GM23248 (cell line): ENCODE data around the gene KIF6. TPM values are rescaled to one million over a fixed set of nuclear protein-coding genes. Genes with fewer than 3 reads are reported as not detected.

Source experiments
- DNase-seq: peaks from one replicate; pipeline ENCODE4 v3.0.0-alpha.2; 2015
- H2AFZ ChIP-seq: fragments of 200-600 bp; sonication (generic); 2 replicates; pipeline ENCODE4 v1.6.1; 2016; ENCODE audit warnings: antibody characterized with exemption
- H3F3A ChIP-seq: fragments of 200-600 bp; sonication (generic); 2 replicates; pipeline ENCODE4 v1.6.1; 2016; ENCODE audit warnings: mild to moderate bottlenecking, antibody characterized with exemption, mixed run types; ENCODE audit not compliant: insufficient read depth
- H3K27ac ChIP-seq: fragments of 200-600 bp; sonication (generic); 2 replicates; pipeline ENCODE4 v1.5.1; 2016; ENCODE audit warnings: mild to moderate bottlenecking
- H3K27me3 ChIP-seq: fragments of 200-600 bp; sonication (generic); replicated peaks from 2 replicates; pipeline ENCODE4 v1.6.1; 2016; ENCODE audit warnings: mild to moderate bottlenecking; ENCODE audit not compliant: insufficient read depth
- H3K36me3 ChIP-seq: fragments of 200-600 bp; sonication (generic); 2 replicates; pipeline ENCODE4 v1.6.1; 2016; ENCODE audit warnings: low read depth, mild to moderate bottlenecking
- H3K4me1 ChIP-seq: fragments of 200-600 bp; sonication (generic); 2 replicates; pipeline ENCODE4 v1.6.1; 2016; ENCODE audit warnings: mild to moderate bottlenecking; ENCODE audit not compliant: insufficient read depth
- H3K4me2 ChIP-seq: fragments of 200-600 bp; sonication (generic); one replicate; pipeline ENCODE4 v1.6.1; 2016; ENCODE audit warnings: mild to moderate bottlenecking; ENCODE audit not compliant: unreplicated experiment
- H3K4me3 ChIP-seq: fragments of 200-600 bp; sonication (generic); 2 replicates; pipeline ENCODE4 v1.5.1; 2016; ENCODE audit warnings: mild to moderate bottlenecking
- H3K79me2 ChIP-seq: fragments of 200-600 bp; sonication (generic); 2 replicates; pipeline ENCODE4 v1.6.1; 2016; ENCODE audit warnings: mild to moderate bottlenecking; ENCODE audit not compliant: insufficient read depth
- H3K9ac ChIP-seq: fragments of 200-600 bp; sonication (generic); 2 replicates; pipeline ENCODE4 v1.6.1; 2016; ENCODE audit warnings: mild to moderate bottlenecking
- H3K9me2 ChIP-seq: fragments of 200-600 bp; sonication (generic); 2 replicates; pipeline ENCODE4 v1.6.1; 2016; ENCODE audit warnings: mixed run types, mild to moderate bottlenecking, moderate library complexity; ENCODE audit not compliant: insufficient read depth
- H3K9me3 ChIP-seq: fragments of 200-600 bp; sonication (generic); one replicate; pipeline ENCODE4 v1.6.1; 2017; ENCODE audit warnings: low read depth
- H4K20me1 ChIP-seq: fragments of 200-600 bp; sonication (generic); 2 replicates; pipeline ENCODE4 v1.6.0; 2016; ENCODE audit not compliant: insufficient read depth
- EZH2 ChIP-seq: fragments of 200-600 bp; sonication (generic); IDR thresholded peaks from 2 replicates; pipeline ENCODE4 v1.6.1; 2018; ENCODE audit warnings: antibody characterized with exemption, mild to moderate bottlenecking; ENCODE audit not compliant: insufficient read depth, poor library complexity, severe bottlenecking
- EZH2phosphoT487 ChIP-seq: fragments of 200-600 bp; sonication (generic); IDR thresholded peaks from 2 replicates; pipeline ENCODE4 v1.6.1; 2018; ENCODE audit warnings: antibody characterized with exemption, moderate library complexity, mild to moderate bottlenecking, low read depth; ENCODE audit not compliant: insufficient read depth
- WGBS, 2 experiments: methylation state at CpG; one replicate each; pipeline ENCODE4 v1.1.6; 2015 to 2017; ENCODE audit warnings: low lambda C conversion rate in 2 of 2, low coverage in 1 of 2; ENCODE audit errors: missing lambda C conversion rate in 2 of 2; 5-methylcytosine and 5-hydroxymethylcytosine counted together
- in situ Hi-C: fragments of 300-500 bp; cut with MboI; formaldehyde crosslinking; loops from 2 replicates; pipeline ENCODE4 v1.15.0; 2020
- polyA plus RNA-seq: library from polyadenylated mRNA; unstranded; fragments of >200 nt; fragmentation: Nextera tagmentation; extraction: Ambion mirVana; gene quantifications from 2 replicates; pipeline ENCODE4 v1.2.1, GENCODE V29; 2016
- total RNA-seq: library from RNA; depleted of rRNA; stranded (reverse); fragments of >200 nt; shearing (Covaris generic); gene quantifications from 2 replicates; pipeline ENCODE4 v1.2.3, GENCODE V29; 2014

The KIF6 gene
- total and polyA plus RNA-seq, 2 experiments from 2014 or later = 0.22 to 0.91 TPM

DNA sequence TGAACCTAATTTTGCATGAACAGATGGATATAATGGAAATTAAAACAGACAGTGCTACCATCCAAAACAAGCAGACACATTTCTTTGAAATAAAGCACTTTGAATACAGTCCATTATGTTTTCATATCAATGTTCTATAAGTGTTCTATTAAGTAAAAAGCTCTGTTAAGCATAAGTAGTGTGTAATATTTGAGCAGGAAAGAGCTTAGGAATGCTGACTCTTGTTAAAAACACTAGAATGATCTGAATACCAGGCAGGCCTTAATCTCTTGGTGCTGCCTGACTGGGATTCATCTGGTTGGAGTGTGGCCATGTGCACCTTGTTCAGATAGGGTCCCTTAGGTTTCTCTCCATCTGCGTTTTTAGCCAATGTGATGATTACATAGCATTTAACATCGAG lies 130.9 kb downstream of the KIF6 start:
- H4K20me1 ChIP-seq = no peaks in the 10 kb centered on the region
- H3K4me3 ChIP-seq = no peak overlapping the region
- H3K27me3 ChIP-seq = no peaks in the 10 kb centered on the region
- DNase-seq = no peak
- no peak overlapping the region for H3K4me2 ChIP-seq
- H3K79me2 ChIP-seq = no peaks in the 10 kb centered on the region
- H3F3A ChIP-seq = peaks cover 6% of the 10 kb centered on the region
- in situ Hi-C loops = no loop called here
- no peak overlapping the region for H2AFZ ChIP-seq
- no peaks in the 10 kb centered on the region for H3K36me3 ChIP-seq
- no peaks in the 10 kb centered on the region for H3K9me3 ChIP-seq
- TF ChIP-seq EZH2 (no peak), EZH2phosphoT487 (no peak)
- no peak overlapping the region for H3K9ac ChIP-seq
- peaks cover 7% of the 10 kb centered on the region; the same call in 1 of the 2 replicates for H3K4me1 ChIP-seq
- H3K27ac ChIP-seq = no peak overlapping the region
- no peaks in the 10 kb centered on the region for H3K9me2 ChIP-seq
- 61 to 70% methylated on average over 2 of the region's 2 CpGs for WGBS, 2 experiments

GRCh38 chr6:39593646-39594045 lies 131.6 kb downstream of the KIF6 start:
- Histone ChIP-seq H3K9me2 (no peaks in the 10 kb centered on the region), H3K36me3 (no peaks in the 10 kb centered on the region), H3K4me1 (0 out of 2 replicates have a peak, but pooled peaks cover 3% of the 10 kb centered on the region), H4K20me1 (no peaks in the 10 kb centered on the region), H3K79me2 (no peaks in the 10 kb centered on the region), H3K9ac (no peak overlapping the region), H3K9me3 (no peaks in the 10 kb centered on the region), H3F3A (no peaks in the 10 kb centered on the region), H3K4me2 (no peak overlapping the region), H3K27ac (no peak overlapping the region), H3K4me3 (no peak overlapping the region), H2AFZ (no peak overlapping the region), H3K27me3 (no peaks in the 10 kb centered on the region)
- no peak for DNase-seq
- no peak for TF ChIP-seq EZH2
- no peak for TF ChIP-seq EZH2phosphoT487
- 92 to 97% methylated on average over 2 of the region's 2 CpGs for WGBS, 2 experiments
- in situ Hi-C loops = no loop called here

DNA sequence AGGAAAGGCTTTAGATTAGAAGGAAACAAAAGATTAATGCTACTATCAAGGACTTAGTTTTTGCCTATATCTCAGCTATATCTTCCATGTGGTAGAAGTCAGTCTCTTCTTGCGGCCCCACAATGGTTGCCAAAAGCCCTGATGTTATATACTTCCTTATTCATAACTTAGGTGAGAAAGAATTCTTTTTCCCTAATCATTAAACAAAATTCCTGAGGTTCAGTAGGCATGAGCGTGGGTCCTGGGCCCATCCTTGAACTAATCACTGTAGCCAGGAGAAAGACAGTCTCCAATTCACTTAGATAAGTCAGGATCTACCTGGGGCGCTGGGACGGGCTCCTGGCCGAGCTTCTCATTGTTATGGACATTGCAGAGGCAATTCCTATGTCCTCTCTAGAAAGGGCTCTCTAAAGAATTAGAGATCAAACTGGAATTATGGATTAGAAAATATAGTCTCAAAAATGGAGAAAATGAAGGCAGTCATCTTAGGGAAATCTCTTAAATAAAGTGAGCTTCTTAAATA lies 134.3 kb downstream of the KIF6 start:
- TF ChIP-seq EZH2phosphoT487 = no peak
- Histone ChIP-seq H3K27ac (no peak overlapping the region), H4K20me1 (no peaks in the 10 kb centered on the region), H3K9me2 (no peaks in the 10 kb centered on the region), H3K79me2 (no peaks in the 10 kb centered on the region), H3K4me3 (no peak overlapping the region), H3K4me1 (0 out of 2 replicates have a peak, but pooled peaks cover 3% of the 10 kb centered on the region), H3K9ac (no peak overlapping the region), H3K9me3 (no peaks in the 10 kb centered on the region), H3K4me2 (no peak overlapping the region), H3F3A (no peaks in the 10 kb centered on the region), H2AFZ (no peak overlapping the region), H3K36me3 (no peaks in the 10 kb centered on the region), H3K27me3 (no peaks in the 10 kb centered on the region)
- in situ Hi-C loops = no loop called here
- no peak for DNase-seq
- WGBS, 2 experiments = 81 to 84% methylated on average over 5 of the region's 5 CpGs

DNA sequence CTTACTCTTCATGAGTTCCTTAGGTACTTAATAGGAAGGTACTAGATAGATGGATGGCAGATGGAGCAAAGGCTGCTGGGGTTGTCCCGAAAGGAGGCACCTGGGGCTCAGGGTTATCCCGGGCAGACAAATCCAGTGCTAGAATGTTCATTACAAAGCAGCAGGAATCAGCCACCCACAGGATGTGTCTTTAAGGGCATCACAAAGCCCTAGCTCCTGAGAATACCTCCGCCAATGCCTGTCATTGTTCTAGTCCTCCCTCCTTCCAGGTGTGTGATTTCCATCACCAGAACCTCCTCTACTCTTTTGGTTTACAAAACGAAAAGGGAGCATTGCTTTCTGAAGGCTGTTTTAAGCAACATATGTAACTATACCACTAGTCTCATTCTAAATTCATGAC lies 138.1 kb downstream of the KIF6 start:
- H3K27me3 ChIP-seq = no peaks in the 10 kb centered on the region
- H3K9me2 ChIP-seq = no peaks in the 10 kb centered on the region
- DNase-seq = no peak
- H3K9me3 ChIP-seq = no peaks in the 10 kb centered on the region
- no peaks in the 10 kb centered on the region for H3K79me2 ChIP-seq
- H3K9ac ChIP-seq = no peak overlapping the region
- no peak overlapping the region for H2AFZ ChIP-seq
- H3K4me1 ChIP-seq = no peaks in the 10 kb centered on the region
- WGBS, 2 experiments = 86 to 88% methylated on average over 4 of the region's 4 CpGs
- in situ Hi-C loops = no loop called here
- no peaks in the 10 kb centered on the region for H3F3A ChIP-seq
- no peaks in the 10 kb centered on the region for H4K20me1 ChIP-seq
- no peaks in the 10 kb centered on the region for H3K36me3 ChIP-seq
- H3K4me3 ChIP-seq = no peak overlapping the region
- no peak overlapping the region for H3K4me2 ChIP-seq
- TF ChIP-seq EZH2 (no peak), EZH2phosphoT487 (no peak)
- no peak overlapping the region for H3K27ac ChIP-seq

GRCh38 chr6:39585641-39586040 lies 139.6 kb downstream of the KIF6 start:
- in situ Hi-C loops = no loop called here
- 78 to 87% methylated on average over 2 of the region's 2 CpGs for WGBS, 2 experiments

More at GRCh38 chr6:39585641-39586040, 139.6 kb downstream of the KIF6 start:
- Histone ChIP-seq H3K27me3 (no peaks in the 10 kb centered on the region), H3K9ac (no peak overlapping the region), H3K4me3 (no peak overlapping the region), H3K9me3 (no peaks in the 10 kb centered on the region), H3K36me3 (no peaks in the 10 kb centered on the region), H3K4me1 (no peaks in the 10 kb centered on the region), H3K4me2 (no peak overlapping the region), H3F3A (no peaks in the 10 kb centered on the region), H4K20me1 (no peaks in the 10 kb centered on the region), H3K27ac (no peak overlapping the region), H2AFZ (no peak overlapping the region), H3K9me2 (no peaks in the 10 kb centered on the region), H3K79me2 (no peaks in the 10 kb centered on the region)
- DNase-seq = no peak
- TF ChIP-seq EZH2 (no peak), EZH2phosphoT487 (no peak)
